Hepatocyte (in vitro differentiated cells): ENCODE data around the gene TNPO3. TPM values are rescaled to one million over a fixed set of nuclear protein-coding genes. Genes with fewer than 3 reads are reported as not detected.

Experiments used
- DNase-seq: peaks from one replicate; pipeline ENCODE4 v3.0.0-alpha.2; 2016; ENCODE audit warnings: low spot score
- H2AFZ ChIP-seq: fragments of 200-600 bp; sonication (generic); 2 replicates; pipeline ENCODE4 v1.6.0; 2016; ENCODE audit warnings: antibody characterized with exemption, mild to moderate bottlenecking
- H3K27ac ChIP-seq: fragments of 200-600 bp; sonication (generic); 2 replicates; pipeline ENCODE4 v1.5.1; 2016; ENCODE audit warnings: mild to moderate bottlenecking
- H3K27me3 ChIP-seq: fragments of 200-600 bp; sonication (generic); 2 replicates; pipeline ENCODE4 v1.6.1; 2016
- H3K36me3 ChIP-seq: fragments of 200-600 bp; sonication (generic); replicated peaks from 2 replicates; pipeline ENCODE4 v1.5.1; 2016; ENCODE audit warnings: low read depth; ENCODE audit not compliant: insufficient read depth
- H3K4me1 ChIP-seq: fragments of 200-600 bp; sonication (generic); 2 replicates; pipeline ENCODE4 v1.5.1; 2016; ENCODE audit warnings: mild to moderate bottlenecking, moderate library complexity; ENCODE audit not compliant: insufficient read depth
- H3K4me2 ChIP-seq: fragments of 200-600 bp; sonication (generic); 2 replicates; pipeline ENCODE4 v1.6.0; 2016
- H3K4me3 ChIP-seq: fragments of 200-600 bp; sonication (generic); 2 replicates; pipeline ENCODE4 v1.5.1; 2016; ENCODE audit warnings: mild to moderate bottlenecking
- H3K79me2 ChIP-seq: fragments of 200-600 bp; sonication (generic); 2 replicates; pipeline ENCODE4 v1.6.0; 2017; ENCODE audit warnings: mild to moderate bottlenecking
- H3K9me2 ChIP-seq: fragments of 200-600 bp; sonication (generic); replicated peaks from 2 replicates; pipeline ENCODE4 v1.6.0; 2017; ENCODE audit warnings: mild to moderate bottlenecking; ENCODE audit not compliant: insufficient read depth
- H3K9me3 ChIP-seq: fragments of 200-600 bp; sonication (generic); 2 replicates; pipeline ENCODE4 v1.5.1; 2016; ENCODE audit warnings: low read depth, mild to moderate bottlenecking
- H4K20me1 ChIP-seq: fragments of 200-600 bp; sonication (generic); 2 replicates; pipeline ENCODE4 v1.6.0; 2016; ENCODE audit warnings: mild to moderate bottlenecking; ENCODE audit not compliant: insufficient read depth, poor library complexity, severe bottlenecking
- CTCF ChIP-seq: fragments of 200-600 bp; sonication (generic); IDR thresholded peaks from 2 replicates; pipeline ENCODE4 v1.5.1; 2016; ENCODE audit warnings: antibody characterized with exemption, mild to moderate bottlenecking; ENCODE audit not compliant: poor library complexity
- EZH2 ChIP-seq: fragments of 200-600 bp; sonication (generic); IDR thresholded peaks from 2 replicates; pipeline ENCODE4 v1.6.1; 2016; ENCODE audit warnings: antibody characterized with exemption, mild to moderate bottlenecking, borderline replicate concordance
- EZH2phosphoT487 ChIP-seq: fragments of 200-600 bp; sonication (generic); IDR thresholded peaks from one replicate; pipeline ENCODE4 v1.6.1; 2018; ENCODE audit warnings: antibody characterized with exemption, mild to moderate bottlenecking, low read depth, moderate library complexity; ENCODE audit not compliant: unreplicated experiment, severe bottlenecking
- WGBS: methylation state at CpG from one replicate; pipeline ENCODE4 v1.1.6; 2016; ENCODE audit warnings: low lambda C conversion rate; ENCODE audit errors: missing lambda C conversion rate; 5-methylcytosine and 5-hydroxymethylcytosine counted together
- polyA plus RNA-seq: library from polyadenylated mRNA; unstranded; fragments of >200 nt; fragmentation: Nextera tagmentation; extraction: Ambion mirVana; gene quantifications from 2 replicates; pipeline ENCODE4 v1.2.1, GENCODE V29; 2016
- total RNA-seq: library from RNA; depleted of rRNA; stranded (reverse); fragments of >200 nt; gene quantifications from 2 replicates; pipeline ENCODE4 v1.2.3, GENCODE V29; 2014

TNPO3 gene
- total and polyA plus RNA-seq, 2 experiments from 2014 or later = 19.9 to 35.4 TPM

GRCh38 chr7:129010075-129010474, 44.8 kb downstream of the TNPO3 start:
- no peak overlapping the region for H3K27ac ChIP-seq

GRCh38 chr7:129009437-129009836, 45.5 kb downstream of the TNPO3 start:
- no peaks in the 10 kb centered on the region for H3K9me3 ChIP-seq
- WGBS = 88% methylated on average over 3 of the region's 3 CpGs
- TF ChIP-seq EZH2 (no peak), CTCF (no peak)
- H3K27me3 ChIP-seq = no peaks in the 10 kb centered on the region
- peaks cover under 1% of the 10 kb centered on the region for H3K36me3 ChIP-seq
- no peak overlapping the region for H3K4me3 ChIP-seq
- DNase-seq = no peak
- H3K79me2 ChIP-seq = peaks cover 33% of the 10 kb centered on the region
- H3K4me1 ChIP-seq = no peaks in the 10 kb centered on the region
- H3K4me2 ChIP-seq = no peak overlapping the region
- H3K9me2 ChIP-seq = no peaks in the 10 kb centered on the region
- H3K27ac ChIP-seq = no peak overlapping the region
- peaks cover 12% of the 10 kb centered on the region for H4K20me1 ChIP-seq
- no peak overlapping the region for H2AFZ ChIP-seq

More at GRCh38 chr7:129010075-129010474, 44.8 kb downstream of the TNPO3 start:
- Histone ChIP-seq H2AFZ (no peak overlapping the region), H3K4me3 (no peak overlapping the region), H3K9me3 (no peaks in the 10 kb centered on the region), H3K4me2 (no peak overlapping the region), H3K4me1 (no peaks in the 10 kb centered on the region), H3K27me3 (no peaks in the 10 kb centered on the region), H3K79me2 (peaks cover 33% of the 10 kb centered on the region), H4K20me1 (peaks cover 12% of the 10 kb centered on the region), H3K9me2 (no peaks in the 10 kb centered on the region), H3K36me3 (peaks cover 7% of the 10 kb centered on the region)
- WGBS = 97% methylated on average over 3 of the region's 3 CpGs
- TF ChIP-seq EZH2 (no peak), CTCF (no peak), EZH2phosphoT487 (no peak)
- DNase-seq = no peak

GRCh38 chr7:129008645-129009414, 46.1 kb downstream of the TNPO3 start:
- Histone ChIP-seq H3K79me2 (peaks cover 29% of the 10 kb centered on the region), H3K9me3 (no peaks in the 10 kb centered on the region), H4K20me1 (peaks cover 12% of the 10 kb centered on the region), H3K4me3 (no peak overlapping the region), H3K9me2 (no peaks in the 10 kb centered on the region), H3K27me3 (no peaks in the 10 kb centered on the region), H3K27ac (no peak overlapping the region), H3K36me3 (no peaks in the 10 kb centered on the region), H2AFZ (no peak overlapping the region), H3K4me1 (no peaks in the 10 kb centered on the region), H3K4me2 (no peak overlapping the region)
- WGBS = 84% methylated on average over 2 of the region's 2 CpGs
- no peak for DNase-seq
- TF ChIP-seq EZH2 (no peak), EZH2phosphoT487 (no peak), CTCF (no peak)
